Endodermal cell (in vitro differentiated cells): ENCODE measurements around the gene RPS6KC1. TPM values are rescaled to one million over a fixed set of nuclear protein-coding genes. Genes with fewer than 3 reads are reported as not detected.

Experiments
- DNase-seq: peaks from one replicate; pipeline ENCODE4 v3.0.0-alpha.2; 2017
- H3K27ac ChIP-seq: 2 replicates; pipeline ENCODE4 v1.5.1; 2013; ENCODE audit warnings: mild to moderate bottlenecking, low read depth, low read length, moderate library complexity
- H3K27me3 ChIP-seq: 2 replicates; pipeline ENCODE4 v1.6.1; 2013; ENCODE audit warnings: mild to moderate bottlenecking, low read length, moderate library complexity; ENCODE audit not compliant: insufficient read depth, control insufficient read depth, poor library complexity, severe bottlenecking
- H3K36me3 ChIP-seq: 2 replicates; pipeline ENCODE4 v1.7.0; 2013; ENCODE audit warnings: mild to moderate bottlenecking, low read length, moderate library complexity; ENCODE audit not compliant: control insufficient read depth, insufficient read depth
- H3K4me1 ChIP-seq: one replicate; pipeline ENCODE4 v1.7.0; 2013; ENCODE audit warnings: low read length; ENCODE audit not compliant: control insufficient read depth, insufficient read depth
- H3K4me3 ChIP-seq: 2 replicates; pipeline ENCODE4 v1.5.1; 2013; ENCODE audit warnings: mild to moderate bottlenecking, low read length, moderate library complexity
- H3K9ac ChIP-seq: 2 replicates; pipeline ENCODE4 v1.6.1; 2013; ENCODE audit warnings: mild to moderate bottlenecking, low read length, moderate library complexity; ENCODE audit not compliant: poor library complexity, severe bottlenecking; ENCODE audit errors: extremely low read depth
- H3K9me3 ChIP-seq: 2 replicates; pipeline ENCODE4 v1.6.1; 2013; ENCODE audit warnings: mild to moderate bottlenecking, low read length, moderate library complexity; ENCODE audit not compliant: control insufficient read depth
- H3K27ac Mint-ChIP-seq: 2 replicates; pipeline ENCODE4 v1.8.0; 2020; ENCODE audit warnings: mixed read lengths
- H3K27me3 Mint-ChIP-seq: 2 replicates; pipeline ENCODE4 v1.8.0; 2021; ENCODE audit warnings: mild to moderate bottlenecking, mixed read lengths; ENCODE audit not compliant: insufficient read depth
- H3K36me3 Mint-ChIP-seq: 2 replicates; pipeline ENCODE4 v1.8.0; 2020; ENCODE audit warnings: low read depth, mixed read lengths
- H3K4me1 Mint-ChIP-seq: 2 replicates; pipeline ENCODE4 v1.8.0; 2020; ENCODE audit warnings: mixed read lengths
- H3K4me3 Mint-ChIP-seq: 2 replicates; pipeline ENCODE4 v1.8.0; 2020; ENCODE audit warnings: mild to moderate bottlenecking, moderate library complexity, mixed read lengths
- H3K9me3 Mint-ChIP-seq: 2 replicates; pipeline ENCODE4 v1.8.0; 2020; ENCODE audit warnings: mild to moderate bottlenecking, mixed read lengths
- CTCF ChIP-seq: fragments of 200-600 bp; sonication (generic); conservative IDR thresholded peaks from 2 replicates; pipeline ENCODE4 v1.5.0; 2021; ENCODE audit warnings: antibody characterized with exemption, mild to moderate bottlenecking
- WGBS, 2 experiments: methylation state at CpG; one replicate each; pipeline versions ENCODE4 v1.1.5 to v1.1.7; 2013; ENCODE audit warnings: missing lambda C conversion rate in 2 of 2, mixed read lengths in 1 of 2; ENCODE audit not compliant: insufficient coverage in 1 of 2, insufficient read length in 1 of 2; 5-methylcytosine and 5-hydroxymethylcytosine counted together
- total RNA-seq, 2 donors: library from RNA; stranded (reverse); fragmentation: NEBNext Ultra II Directional in 1 of 2; extraction: Animal tissue kit (Norgen Biotek cat#: 25700) in 1 of 2; gene quantifications; 2 replicates in 1 of 2; 3 replicates in 1 of 2; pipeline ENCODE4 v1.2.1, GENCODE V29; 2021

The RPS6KC1 gene
- total RNA-seq, 2 donors from 2014 or later = 31.4 to 36.3 TPM

GRCh38 chr1:213179784-213180183, 128.7 kb downstream of the RPS6KC1 start:
- H3K9me3 ChIP-seq = no peaks in the 10 kb centered on the region
- Mint-ChIP-seq H3K4me1 (peaks cover 5% of the 10 kb centered on the region), H3K36me3 (peaks cover 34% of the 10 kb centered on the region), H3K27me3 (no peaks in the 10 kb centered on the region), H3K9me3 (peaks cover 3% of the 10 kb centered on the region), H3K27ac (no peak overlapping the region), H3K4me3 (no peak overlapping the region)
- H3K4me3 ChIP-seq = no peak overlapping the region
- H3K9ac ChIP-seq = no peak overlapping the region
- WGBS, 2 experiments = 83% methylated on average over 1 of the region's 2 CpGs; no CpG with 5 or more reads in 1 of the 2 experiments
- H3K27me3 ChIP-seq = no peaks in the 10 kb centered on the region
- peaks cover 15% of the 10 kb centered on the region for H3K36me3 ChIP-seq
- no peak for TF ChIP-seq CTCF
- no peaks in the 10 kb centered on the region for H3K4me1 ChIP-seq
- DNase-seq = no peak
- H3K27ac ChIP-seq = no peak overlapping the region

GRCh38 chr1:213180833-213181232, 129.8 kb downstream of the RPS6KC1 start:
- Histone ChIP-seq H3K4me1 (no peaks in the 10 kb centered on the region), H3K27ac (no peak overlapping the region), H3K9ac (no peak overlapping the region), H3K4me3 (no peak overlapping the region), H3K36me3 (peaks cover 12% of the 10 kb centered on the region), H3K27me3 (no peaks in the 10 kb centered on the region), H3K9me3 (peaks cover 3% of the 10 kb centered on the region)
- Mint-ChIP-seq H3K27me3 (no peaks in the 10 kb centered on the region), H3K4me3 (no peak overlapping the region), H3K4me1 (peaks cover 5% of the 10 kb centered on the region), H3K36me3 (peaks cover 38% of the 10 kb centered on the region), H3K9me3 (peaks cover 7% of the 10 kb centered on the region), H3K27ac (no peak overlapping the region)
- DNase-seq = no peak
- 100% methylated on average over 1 of the region's 1 CpG for WGBS, 2 experiments
- no peak for TF ChIP-seq CTCF

- H3K4me1 ChIP-seq = no peaks in the 10 kb centered on the region
- Mint-ChIP-seq H3K4me1 (no peaks in the 10 kb centered on the region), H3K27me3 (no peaks in the 10 kb centered on the region), H3K36me3 (peaks cover 38% of the 10 kb centered on the region), H3K4me3 (no peak overlapping the region), H3K27ac (no peak overlapping the region), H3K9me3 (peaks cover 13% of the 10 kb centered on the region)
- H3K36me3 ChIP-seq = peaks cover 11% of the 10 kb centered on the region
- H3K27ac ChIP-seq = no peak overlapping the region
- WGBS, 2 experiments = 100% methylated on average over 2 of the region's 3 CpGs; no CpG with 5 or more reads in 1 of the 2 experiments
- TF ChIP-seq CTCF = no peak
- H3K4me3 ChIP-seq = no peak overlapping the region
- no peak overlapping the region for H3K9ac ChIP-seq
- no peak for DNase-seq
- peaks cover 15% of the 10 kb centered on the region for H3K9me3 ChIP-seq
- no peaks in the 10 kb centered on the region for H3K27me3 ChIP-seq
Measured at GRCh38 chr1:213183036-213183672, 132.1 kb downstream of the RPS6KC1 start.
